ENCODE data around the gene CRTC1. TPM values are rescaled to one million over a fixed set of nuclear protein-coding genes. Genes with fewer than 3 reads are reported as not detected.

Gene CRTC1
- total and polyA plus RNA-seq, 2 experiments from 2014 or later = 2.5 to 4.8 TPM

- peak; percentile 21 for TF ChIP-seq CTCF (IDR thresholded peaks at IDR 0.05; ENCODE audit: poor library complexity)
- no peak for TF ChIP-seq EZH2 (IDR thresholded peaks at IDR 0.05; ENCODE audit: borderline replicate concordance)
- H3K9me2 ChIP-seq (replicated peaks; ENCODE audit: insufficient read depth) = no peaks in the 10 kb centered on the region
- H3K4me1 ChIP-seq (ENCODE audit: insufficient read depth) = peaks cover 14% of the 10 kb centered on the region
- H3K36me3 ChIP-seq (replicated peaks; ENCODE audit: insufficient read depth, low read depth) = no peaks in the 10 kb centered on the region
- H2AFZ ChIP-seq = no peak overlapping the region
- no peaks in the 10 kb centered on the region for H3K79me2 ChIP-seq
- H4K20me1 ChIP-seq (ENCODE audit: insufficient read depth, poor library complexity, severe bottlenecking) = no peaks in the 10 kb centered on the region
- H3K9me3 ChIP-seq (ENCODE audit: low read depth) = no peaks in the 10 kb centered on the region
- peak overlapping the region; percentile 63 for H3K4me2 ChIP-seq
- H3K27ac ChIP-seq = peak overlapping the region; percentile 66
- peaks cover 12% of the 10 kb centered on the region for H3K27me3 ChIP-seq
- H3K4me3 ChIP-seq = no peak overlapping the region
- WGBS (ENCODE audit: low lambda C conversion rate, missing lambda C conversion rate) = 45% methylated on average over 22 of the region's 22 CpGs
- DNase-seq (ENCODE audit: low spot score) = peak; percentile 81
Measured at GRCh38 chr19:18798384-18799352, 115.2 kb downstream of the CRTC1 start.

DNA sequence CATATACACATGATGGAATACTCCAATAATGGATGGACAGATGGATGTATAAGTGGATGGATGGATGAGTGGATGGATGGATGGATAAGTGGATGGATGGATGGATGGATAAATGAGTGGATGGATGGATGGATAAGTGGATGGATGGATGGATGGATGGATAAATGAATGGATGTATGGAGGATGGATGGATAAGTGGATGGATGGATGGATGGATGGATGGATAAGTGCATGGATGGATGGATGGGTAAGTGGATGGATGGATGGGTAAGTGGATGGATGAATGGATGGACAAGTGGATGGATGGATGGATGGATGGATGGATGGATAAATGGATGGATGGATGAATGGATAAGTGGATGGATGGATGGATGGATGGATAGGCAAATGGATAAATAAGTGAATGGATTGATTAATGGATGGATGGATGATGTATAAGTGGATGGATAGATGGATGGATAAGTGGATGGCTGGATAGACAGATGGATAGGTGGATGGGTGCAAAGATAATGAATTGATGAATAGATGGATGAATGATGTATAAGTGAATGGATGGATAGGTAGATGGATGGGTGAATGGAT, 116.0 kb downstream of the CRTC1 start:
- no peak for DNase-seq (ENCODE audit: low spot score)
- H3K36me3 ChIP-seq (replicated peaks; ENCODE audit: insufficient read depth, low read depth) = no peaks in the 10 kb centered on the region
- no peaks in the 10 kb centered on the region for H3K9me3 ChIP-seq (ENCODE audit: low read depth)
- no peak overlapping the region for H2AFZ ChIP-seq
- no peaks in the 10 kb centered on the region for H3K79me2 ChIP-seq
- H3K27me3 ChIP-seq = peaks cover 8% of the 10 kb centered on the region
- TF ChIP-seq EZH2phosphoT487 (IDR thresholded peaks at IDR 0.05; ENCODE audit: low read depth, severe bottlenecking, unreplicated experiment) (no peak), EZH2 (IDR thresholded peaks at IDR 0.05; ENCODE audit: borderline replicate concordance) (no peak), CTCF (IDR thresholded peaks at IDR 0.05; ENCODE audit: poor library complexity) (no peak)
- no peaks in the 10 kb centered on the region for H3K9me2 ChIP-seq (replicated peaks; ENCODE audit: insufficient read depth)
- H3K27ac ChIP-seq = peak overlapping the region; percentile 66
- H3K4me2 ChIP-seq = peak overlapping the region; percentile 63
- no peaks in the 10 kb centered on the region for H4K20me1 ChIP-seq (ENCODE audit: insufficient read depth, poor library complexity, severe bottlenecking)
- no peak overlapping the region for H3K4me3 ChIP-seq
- H3K4me1 ChIP-seq (ENCODE audit: insufficient read depth) = peaks cover 14% of the 10 kb centered on the region

DNA sequence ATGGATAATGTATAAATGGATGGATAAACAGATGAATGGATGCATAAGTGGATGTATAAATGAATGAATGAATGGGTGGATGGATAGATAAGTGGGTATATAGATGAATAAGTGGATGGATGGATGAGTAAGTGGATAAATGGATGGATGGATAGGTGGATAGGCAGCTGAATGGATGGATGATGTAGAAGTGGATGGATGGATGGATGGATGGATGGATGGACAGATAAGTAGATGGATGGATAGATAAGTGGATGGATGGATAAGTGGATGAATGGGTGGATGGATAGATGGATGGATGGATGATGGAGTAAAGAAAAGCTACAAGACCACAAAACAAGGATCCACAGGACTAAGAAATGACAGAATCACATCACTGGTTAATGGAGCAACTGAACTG, 116.6 kb downstream of the CRTC1 start:
- Histone ChIP-seq H3K9me3 (ENCODE audit: low read depth) (no peaks in the 10 kb centered on the region), H3K4me3 (no peak overlapping the region), H4K20me1 (ENCODE audit: insufficient read depth, poor library complexity, severe bottlenecking) (no peaks in the 10 kb centered on the region), H3K27me3 (peaks cover 3% of the 10 kb centered on the region), H3K79me2 (no peaks in the 10 kb centered on the region), H3K36me3 (replicated peaks; ENCODE audit: insufficient read depth, low read depth) (no peaks in the 10 kb centered on the region), H3K4me1 (ENCODE audit: insufficient read depth) (peaks cover 14% of the 10 kb centered on the region), H3K9me2 (replicated peaks; ENCODE audit: insufficient read depth) (no peaks in the 10 kb centered on the region), H2AFZ (no peak overlapping the region), H3K27ac (no peak overlapping the region), H3K4me2 (no peak overlapping the region)
- DNase-seq (ENCODE audit: low spot score) = no peak
- no peak for TF ChIP-seq EZH2phosphoT487 (IDR thresholded peaks at IDR 0.05; ENCODE audit: low read depth, severe bottlenecking, unreplicated experiment)
- no peak for TF ChIP-seq CTCF (IDR thresholded peaks at IDR 0.05; ENCODE audit: poor library complexity)
- no peak for TF ChIP-seq EZH2 (IDR thresholded peaks at IDR 0.05; ENCODE audit: borderline replicate concordance)
